HG02970 (cell line): ENCODE results near the gene PLA2G2D.

Experiments used
- ATAC-seq: cut with Tn5 transposase; IDR thresholded peaks from one replicate; pipeline ENCODE4 v1.9.1; 2021; ENCODE audit warnings: mild to moderate bottlenecking, moderate library complexity, moderate number of reproducible peaks; ENCODE audit not compliant: unreplicated experiment, low FRiP score

The PLA2G2D gene

DNA sequence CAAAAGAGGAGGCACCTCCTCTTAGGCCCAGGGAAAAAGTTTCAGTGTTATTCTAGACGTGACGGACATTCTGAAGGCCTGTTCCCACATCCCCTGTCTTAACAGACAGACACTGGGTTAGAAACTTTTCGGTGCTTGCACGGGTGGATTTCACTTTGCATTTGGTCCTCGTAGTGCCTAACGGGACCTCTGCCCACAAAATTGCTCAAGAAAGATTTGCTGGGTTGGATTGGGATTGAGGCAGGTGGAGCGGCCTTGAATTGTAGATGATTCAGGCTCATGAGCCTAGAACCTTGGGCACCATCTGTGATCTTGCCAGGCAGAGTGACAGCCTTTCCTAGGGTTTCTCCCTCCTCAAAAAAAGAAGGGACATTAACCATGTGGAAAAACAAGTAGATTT is 46.6 kb downstream of the PLA2G2D start:
- no peak for ATAC-seq

DNA sequence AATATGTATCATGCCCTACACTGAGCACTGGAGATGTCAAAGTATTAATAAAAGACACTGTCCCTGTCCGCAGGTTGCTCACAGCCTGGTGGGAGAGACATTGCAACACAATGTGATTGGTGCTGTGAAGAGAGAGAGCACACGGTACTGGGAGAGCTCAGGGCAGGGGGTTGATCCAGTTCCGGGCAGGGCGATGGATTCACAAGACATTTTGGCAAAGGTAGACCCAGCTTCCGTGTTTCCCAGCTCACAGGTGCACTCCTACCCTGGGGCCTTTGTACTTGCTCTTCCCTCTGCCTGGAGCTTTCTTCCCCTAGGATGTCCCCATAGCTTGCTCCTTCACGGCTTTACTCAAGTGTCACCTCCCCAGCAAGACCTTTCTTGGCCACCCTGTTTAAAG is 47.9 kb downstream of the PLA2G2D start:
- no peak for ATAC-seq

DNA sequence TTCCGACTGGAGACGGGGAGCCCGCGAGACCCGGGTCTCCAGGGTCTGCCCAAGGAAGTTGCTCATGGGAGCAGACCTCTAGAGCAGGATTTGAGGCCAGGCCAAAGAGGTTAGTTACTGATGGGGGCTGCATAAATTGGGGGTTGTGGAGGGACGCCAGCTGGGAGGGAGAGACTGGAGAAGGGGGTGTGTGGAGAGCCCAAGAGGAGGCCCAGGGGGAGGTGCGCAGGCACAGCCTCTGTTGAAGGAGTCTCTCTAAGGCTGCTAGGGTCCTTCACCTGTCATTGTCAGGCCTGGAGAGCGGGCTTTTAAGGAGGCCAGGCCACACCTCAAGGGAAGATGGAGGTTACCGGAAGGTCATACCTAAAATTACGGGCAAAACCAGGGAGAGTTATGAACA is 49.0 kb downstream of the PLA2G2D start:
- ATAC-seq: no peak

DNA sequence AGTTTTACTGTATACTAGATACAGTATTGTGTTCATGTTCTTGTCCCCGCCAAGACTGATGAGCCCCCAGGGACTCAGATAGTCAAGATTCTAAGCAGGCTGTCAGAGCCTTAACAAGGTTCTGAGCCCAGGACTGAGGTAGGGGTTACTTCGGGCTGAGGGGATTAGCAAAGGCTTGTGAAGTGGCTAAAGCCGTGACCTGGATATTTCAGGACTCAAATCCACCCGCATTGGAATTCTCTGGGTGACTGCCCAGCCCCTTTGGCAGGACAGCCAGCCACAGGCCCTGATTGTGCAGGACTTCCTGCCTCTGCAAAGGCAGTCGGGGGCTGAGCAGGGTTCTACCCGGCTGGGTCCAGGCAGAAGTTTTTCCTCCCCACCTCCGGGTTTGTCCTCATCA is 49.5 kb downstream of the PLA2G2D start, which contains the start of gene PLA2G5:
Gene PLA2G5, plus strand, starts transcription at position 321 of the 400 bp plus-strand sequence. CDS start 14,637 bp downstream, outside the sequence.
- ATAC-seq: no peak

DNA sequence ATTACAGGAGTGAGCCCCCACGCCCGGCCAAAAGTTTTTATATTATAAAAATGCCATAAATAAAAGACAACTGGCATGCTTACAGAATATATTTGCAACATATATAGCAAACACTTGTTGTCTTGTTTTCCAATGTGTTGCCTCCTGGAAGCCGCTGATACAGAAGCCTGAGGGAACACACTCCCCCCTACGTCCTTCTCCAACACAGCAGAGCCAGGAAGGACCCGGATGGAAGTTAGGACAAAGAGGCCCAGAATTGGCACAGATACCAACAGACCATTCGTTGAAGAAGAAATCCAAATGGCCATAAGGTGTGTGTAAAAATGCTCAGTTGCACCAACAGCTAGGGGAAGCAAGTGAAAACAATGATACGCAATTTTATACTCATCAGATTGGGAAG is 50.6 kb downstream of the PLA2G2D start:
- ATAC-seq: no peak

DNA sequence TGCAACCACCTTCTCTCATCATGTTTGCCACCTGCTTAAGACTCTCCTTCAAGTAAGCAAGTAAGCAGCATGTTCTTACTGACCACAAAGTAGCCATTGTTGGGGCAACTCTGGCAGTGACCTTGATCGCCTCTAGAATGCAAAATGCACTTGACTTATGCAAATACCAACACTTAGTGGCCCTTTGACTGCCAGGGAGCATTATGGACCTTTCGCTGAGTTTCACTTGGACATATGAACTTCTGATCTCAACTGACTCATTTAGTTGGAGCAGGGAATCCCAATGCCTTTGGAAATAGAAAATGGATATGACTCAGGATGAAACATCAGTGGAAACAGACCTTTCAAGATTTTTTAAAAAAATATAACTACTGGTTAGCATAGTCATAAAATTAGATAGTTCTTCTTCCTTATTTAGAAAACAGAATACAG is 55.5 kb downstream of the PLA2G2D start:
- ATAC-seq: no peak
